Medulla oblongata (tissue), 1 donor: ENCODE measurements around the gene F2RL1.
"Not testable (repeated sequence)": the region's sequence is repeated elsewhere in the genome, so short reads cannot be mapped to it uniquely, and the experiment has no call there.

Source experiments
- DNase-seq: peaks from one replicate; pipeline ENCODE4 v3.0.0-alpha.2; 2015; ENCODE audit errors: extremely low spot score

Gene F2RL1

GRCh38 chr5:76818844-76819831 is at the start of gene F2RL1:
Gene F2RL1, plus strand, starts transcription at chr5:76819030. Its CDS starts 153 bp downstream, at chr5:76819183.
- DNase-seq: no peak

- DNase-seq: not testable (repeated sequence)
These were observed 47.8 kb upstream of the F2RL1 start for GRCh38 chr5:76771041-76771440.

- DNase-seq: no peak
These were observed 47.0 kb upstream of the F2RL1 start for GRCh38 chr5:76771705-76772405.

GRCh38 chr5:76775921-76776320 is 42.9 kb upstream of the F2RL1 start:
- no peak for DNase-seq

- DNase-seq: no peak
These were observed 42.4 kb upstream of the F2RL1 start for GRCh38 chr5:76776391-76776790.

- not testable (repeated sequence) for DNase-seq
These were observed 38.2 kb upstream of the F2RL1 start for GRCh38 chr5:76780616-76781015.

- no peak for DNase-seq
These were observed 37.1 kb upstream of the F2RL1 start for GRCh38 chr5:76781775-76782174.

- DNase-seq: no peak
These were observed 36.4 kb upstream of the F2RL1 start for GRCh38 chr5:76782444-76782843.

GRCh38 chr5:76787237-76787636 is 31.6 kb upstream of the F2RL1 start:
- DNase-seq: no peak

GRCh38 chr5:76788362-76788761 is 30.5 kb upstream of the F2RL1 start:
- DNase-seq: no peak

GRCh38 chr5:76789275-76789674 is 29.6 kb upstream of the F2RL1 start:
- not testable (repeated sequence) for DNase-seq

- no peak for DNase-seq
These were observed 28.7 kb upstream of the F2RL1 start for GRCh38 chr5:76789991-76790581.

- no peak for DNase-seq
These were observed 28.1 kb upstream of the F2RL1 start for GRCh38 chr5:76790632-76791290.

GRCh38 chr5:76791461-76791860 is 27.4 kb upstream of the F2RL1 start:
- DNase-seq: no peak

GRCh38 chr5:76794871-76795270 is 24.0 kb upstream of the F2RL1 start:
- DNase-seq: no peak

- DNase-seq: no peak
These were observed 19.2 kb upstream of the F2RL1 start for GRCh38 chr5:76799588-76799987.

GRCh38 chr5:76800579-76800978 is 18.3 kb upstream of the F2RL1 start:
- no peak for DNase-seq

- DNase-seq: no peak
These were observed 17.5 kb upstream of the F2RL1 start for GRCh38 chr5:76801159-76801802.

- DNase-seq: no peak
These were observed 17.0 kb upstream of the F2RL1 start for GRCh38 chr5:76801803-76802195.

GRCh38 chr5:76804266-76804665 is 14.6 kb upstream of the F2RL1 start:
- DNase-seq: no peak

GRCh38 chr5:76805821-76806505 is 12.9 kb upstream of the F2RL1 start:
- DNase-seq: no peak
